MM.1S (cell line): ENCODE measurements around the gene C19orf44.

ENCODE experiments used
- DNase-seq: peaks from one replicate; pipeline ENCODE4 v3.0.0-alpha.2; 2015
- H2AFZ ChIP-seq: fragments of 300-600 bp; sonication (generic); 2 replicates; pipeline ENCODE4 v1.6.0; 2016; ENCODE audit warnings: antibody characterized with exemption, low read length
- H3F3A ChIP-seq: fragments of 300-600 bp; sonication (generic); 2 replicates; pipeline ENCODE4 v1.6.1; 2016; ENCODE audit warnings: mild to moderate bottlenecking, antibody characterized with exemption, low read length, moderate library complexity, mixed read lengths; ENCODE audit not compliant: insufficient read depth
- H3K27ac ChIP-seq: fragments of 300-600 bp; sonication (generic); 2 replicates; pipeline ENCODE4 v1.5.1; 2016; ENCODE audit warnings: mild to moderate bottlenecking, low read length
- H3K27me3 ChIP-seq: fragments of 300-600 bp; sonication (generic); replicated peaks from 2 replicates; pipeline ENCODE4 v1.6.0; 2016; ENCODE audit warnings: low read length; ENCODE audit not compliant: insufficient read depth
- H3K36me3 ChIP-seq: fragments of 300-600 bp; sonication (generic); replicated peaks from 2 replicates; pipeline ENCODE4 v1.6.1; 2016; ENCODE audit warnings: mild to moderate bottlenecking, low read length, mixed read lengths; ENCODE audit not compliant: insufficient read depth
- H3K4me1 ChIP-seq: fragments of 300-600 bp; sonication (generic); 2 replicates; pipeline ENCODE4 v1.6.1; 2016; ENCODE audit warnings: low read length, mixed read lengths
- H3K4me2 ChIP-seq: fragments of 300-600 bp; sonication (generic); 2 replicates; pipeline ENCODE4 v1.6.0; 2016; ENCODE audit warnings: low read depth, low read length
- H3K4me3 ChIP-seq: fragments of 300-600 bp; sonication (generic); 2 replicates; pipeline ENCODE4 v1.5.1; 2016; ENCODE audit warnings: low read length, mixed read lengths
- H3K79me2 ChIP-seq: fragments of 300-600 bp; sonication (generic); 2 replicates; pipeline ENCODE4 v1.6.1; 2016; ENCODE audit warnings: mixed run types, low read length, mixed read lengths
- H3K9ac ChIP-seq: fragments of 300-600 bp; sonication (generic); 2 replicates; pipeline ENCODE4 v1.6.1; 2016; ENCODE audit warnings: low read length, mixed read lengths
- H3K9me2 ChIP-seq: fragments of 300-600 bp; sonication (generic); replicated peaks from 2 replicates; pipeline ENCODE4 v1.6.1; 2016; ENCODE audit warnings: mild to moderate bottlenecking, low read length, mixed read lengths; ENCODE audit not compliant: insufficient read depth
- H3K9me3 ChIP-seq: fragments of 300-600 bp; sonication (generic); replicated peaks from 2 replicates; pipeline ENCODE4 v1.6.1; 2016; ENCODE audit warnings: mild to moderate bottlenecking, low read length, mixed read lengths; ENCODE audit not compliant: insufficient read depth
- H4K20me1 ChIP-seq: fragments of 300-600 bp; sonication (generic); 2 replicates; pipeline ENCODE4 v1.6.1; 2016; ENCODE audit warnings: mild to moderate bottlenecking, low read length, moderate library complexity, mixed read lengths; ENCODE audit not compliant: insufficient read depth
- CTCF ChIP-seq: fragments of 300-600 bp; sonication (generic); IDR thresholded peaks from 2 replicates; pipeline ENCODE4 v1.5.1; 2016; ENCODE audit warnings: antibody characterized with exemption, low read length, mixed read lengths
- EZH2 ChIP-seq: fragments of 300-600 bp; sonication (generic); optimal IDR thresholded peaks from 2 replicates; pipeline ENCODE3; 2017; ENCODE audit warnings: low read depth, mild to moderate bottlenecking, antibody characterized with exemption, low read length, mixed read lengths
- EZH2phosphoT487 ChIP-seq: fragments of 300-600 bp; sonication (generic); IDR thresholded peaks from 2 replicates; pipeline ENCODE4 v1.6.1; 2018; ENCODE audit warnings: antibody characterized with exemption, low read length

C19orf44 gene

GRCh38 chr19:16457954-16458331 lies 38.3 kb upstream of the C19orf44 start:
- Histone ChIP-seq H3K79me2 (peaks cover 97% of the 10 kb centered on the region), H3K4me1 (no peaks in the 10 kb centered on the region), H3K4me2 (no peak overlapping the region), H3K9ac (no peak overlapping the region), H3K27me3 (no peaks in the 10 kb centered on the region), H3K9me2 (no peaks in the 10 kb centered on the region), H3K4me3 (no peak overlapping the region), H3F3A (no peaks in the 10 kb centered on the region), H4K20me1 (peaks cover 17% of the 10 kb centered on the region), H2AFZ (no peak overlapping the region), H3K27ac (no peak overlapping the region), H3K36me3 (no peaks in the 10 kb centered on the region), H3K9me3 (no peaks in the 10 kb centered on the region)
- DNase-seq: no peak
- TF ChIP-seq CTCF: no peak
- no peak for TF ChIP-seq EZH2phosphoT487
- TF ChIP-seq EZH2: no peak

GRCh38 chr19:16458391-16459341 lies 37.5 kb upstream of the C19orf44 start:
- no peak overlapping the region for H2AFZ ChIP-seq
- H3K4me1 ChIP-seq: no peaks in the 10 kb centered on the region
- no peak for TF ChIP-seq EZH2phosphoT487
- no peak for TF ChIP-seq EZH2
- no peak for TF ChIP-seq CTCF
- H3F3A ChIP-seq: no peaks in the 10 kb centered on the region
- no peak overlapping the region for H3K9ac ChIP-seq
- H3K36me3 ChIP-seq: no peaks in the 10 kb centered on the region
- no peaks in the 10 kb centered on the region for H3K9me3 ChIP-seq
- H3K4me2 ChIP-seq: no peak overlapping the region
- no peak overlapping the region for H3K4me3 ChIP-seq
- no peak for DNase-seq
- H3K27ac ChIP-seq: no peak overlapping the region
- no peaks in the 10 kb centered on the region for H3K9me2 ChIP-seq
- H4K20me1 ChIP-seq: peaks cover 17% of the 10 kb centered on the region
- peaks cover 98% of the 10 kb centered on the region for H3K79me2 ChIP-seq
- H3K27me3 ChIP-seq: no peaks in the 10 kb centered on the region

GRCh38 chr19:16459680-16460079 lies 36.5 kb upstream of the C19orf44 start:
- H2AFZ ChIP-seq: no peak overlapping the region
- H3K4me2 ChIP-seq: no peak overlapping the region
- H3K79me2 ChIP-seq: peaks cover 98% of the 10 kb centered on the region
- no peak overlapping the region for H3K4me3 ChIP-seq
- H3K9ac ChIP-seq: no peak overlapping the region
- no peaks in the 10 kb centered on the region for H3K27me3 ChIP-seq
- H3K9me3 ChIP-seq: no peaks in the 10 kb centered on the region
- H3K36me3 ChIP-seq: no peaks in the 10 kb centered on the region
- TF ChIP-seq CTCF (no peak), EZH2phosphoT487 (no peak), EZH2 (no peak)
- peaks cover 24% of the 10 kb centered on the region for H4K20me1 ChIP-seq
- H3F3A ChIP-seq: no peaks in the 10 kb centered on the region
- H3K9me2 ChIP-seq: no peaks in the 10 kb centered on the region
- no peak for DNase-seq
- no peak overlapping the region for H3K27ac ChIP-seq
- H3K4me1 ChIP-seq: no peaks in the 10 kb centered on the region
